HG03280 (cell line): ENCODE data around the gene MRPL53.

Experiments used
- ATAC-seq: cut with Tn5 transposase; IDR thresholded peaks from one replicate; pipeline ENCODE4 v1.9.1; 2021; ENCODE audit warnings: mild to moderate bottlenecking, moderate library complexity; ENCODE audit not compliant: unreplicated experiment

Gene MRPL53

DNA sequence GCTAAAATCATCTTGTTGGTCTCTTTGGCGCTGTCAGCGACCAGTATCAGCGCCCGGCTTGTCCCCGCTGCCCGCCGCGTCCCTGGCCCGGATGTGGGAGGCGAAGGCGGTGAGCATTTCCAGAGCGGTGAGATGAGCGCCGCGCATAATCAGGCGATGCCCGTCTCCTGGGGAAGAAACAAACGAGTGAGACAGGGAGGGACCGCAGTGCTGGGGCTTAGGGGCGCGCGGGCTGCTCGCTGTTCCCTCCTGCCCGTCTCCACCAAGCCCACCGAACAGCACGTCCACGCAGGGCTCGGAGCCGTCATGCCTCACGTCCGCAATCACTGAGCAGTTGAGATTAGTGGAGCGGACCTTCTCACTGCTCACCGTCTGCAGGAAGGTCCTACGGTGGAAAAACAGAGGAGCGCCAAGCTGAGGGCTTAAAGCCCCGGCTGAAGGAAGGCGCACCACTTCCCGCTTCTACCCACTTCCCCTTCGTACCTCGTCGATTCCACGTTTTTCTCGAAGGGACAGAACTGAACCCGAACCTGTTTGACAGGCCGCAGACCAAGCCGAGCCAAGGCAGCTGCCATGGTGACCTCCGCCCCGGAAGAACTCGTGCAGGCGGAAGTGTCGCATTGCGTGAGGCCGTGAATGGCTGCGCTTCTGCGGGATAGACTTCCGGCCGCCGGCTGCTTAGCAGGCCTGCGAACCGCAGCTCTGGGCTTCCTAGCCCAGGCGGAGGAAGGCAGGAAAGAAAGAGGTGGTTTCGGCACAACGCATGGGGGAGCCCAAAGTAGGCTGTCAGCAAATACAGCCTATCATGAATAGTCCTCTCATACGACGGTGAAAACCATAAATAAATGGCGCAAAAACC, at the start of gene MRPL53:
TSS of gene MRPL53 (minus strand) at position 595 of the 859 bp plus-strand sequence. CDS start at position 575, 20 bp downstream.
- peak; percentile 75 for ATAC-seq

DNA sequence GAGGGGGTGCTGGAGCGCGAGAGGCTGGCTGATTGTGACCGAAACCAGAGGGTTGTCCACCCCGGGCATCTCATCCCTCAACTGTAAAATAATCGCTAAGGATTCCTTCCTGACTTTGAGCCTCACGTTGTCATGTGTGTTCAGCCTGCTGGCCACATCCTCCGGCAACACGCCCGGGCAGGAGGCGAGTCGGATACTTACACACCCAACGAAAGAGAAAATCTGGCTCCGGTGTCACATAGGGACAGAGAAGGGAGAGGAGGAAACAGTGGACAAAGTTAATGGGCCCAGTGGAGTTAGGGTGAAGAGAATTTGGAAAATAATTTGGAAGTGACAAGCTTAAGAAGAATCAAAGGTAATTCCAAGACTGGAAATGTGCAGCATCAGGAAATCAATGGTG, 44.2 kb upstream of the MRPL53 start:
- ATAC-seq: no peak

DNA sequence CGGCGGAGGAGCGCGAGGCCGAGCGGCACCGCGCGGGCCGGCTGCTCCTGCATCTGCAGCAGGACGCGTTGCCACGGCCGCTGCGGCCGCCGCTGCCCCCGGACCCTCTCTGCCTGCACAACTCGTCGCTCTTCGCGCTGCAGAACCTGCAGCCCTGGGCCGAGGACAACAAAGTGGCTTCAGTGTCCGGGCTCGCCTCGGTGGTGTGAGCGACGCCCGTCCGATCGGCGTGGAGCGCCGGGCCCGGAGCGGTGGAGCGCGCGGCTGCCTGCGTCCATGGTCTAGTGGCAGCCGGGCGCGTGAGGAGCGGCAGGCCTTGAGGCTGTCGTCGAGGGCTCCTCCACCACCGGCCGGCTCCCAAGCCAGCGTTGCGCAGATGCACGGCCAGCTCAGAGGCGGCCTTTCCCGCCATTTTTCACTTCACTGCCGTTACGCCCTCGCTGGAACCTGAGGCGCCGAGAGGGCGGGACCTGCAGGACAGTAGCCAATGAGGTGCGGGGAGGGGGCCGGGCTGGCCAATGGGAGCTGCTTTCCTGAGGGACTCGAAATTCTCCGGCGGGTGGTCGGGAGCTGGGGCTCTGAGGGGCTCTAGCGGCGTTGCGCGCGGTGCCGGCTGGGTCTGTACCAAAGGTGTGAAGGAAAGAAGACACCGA, 43.6 kb upstream of the MRPL53 start:
- peak; percentile 75 for ATAC-seq

DNA sequence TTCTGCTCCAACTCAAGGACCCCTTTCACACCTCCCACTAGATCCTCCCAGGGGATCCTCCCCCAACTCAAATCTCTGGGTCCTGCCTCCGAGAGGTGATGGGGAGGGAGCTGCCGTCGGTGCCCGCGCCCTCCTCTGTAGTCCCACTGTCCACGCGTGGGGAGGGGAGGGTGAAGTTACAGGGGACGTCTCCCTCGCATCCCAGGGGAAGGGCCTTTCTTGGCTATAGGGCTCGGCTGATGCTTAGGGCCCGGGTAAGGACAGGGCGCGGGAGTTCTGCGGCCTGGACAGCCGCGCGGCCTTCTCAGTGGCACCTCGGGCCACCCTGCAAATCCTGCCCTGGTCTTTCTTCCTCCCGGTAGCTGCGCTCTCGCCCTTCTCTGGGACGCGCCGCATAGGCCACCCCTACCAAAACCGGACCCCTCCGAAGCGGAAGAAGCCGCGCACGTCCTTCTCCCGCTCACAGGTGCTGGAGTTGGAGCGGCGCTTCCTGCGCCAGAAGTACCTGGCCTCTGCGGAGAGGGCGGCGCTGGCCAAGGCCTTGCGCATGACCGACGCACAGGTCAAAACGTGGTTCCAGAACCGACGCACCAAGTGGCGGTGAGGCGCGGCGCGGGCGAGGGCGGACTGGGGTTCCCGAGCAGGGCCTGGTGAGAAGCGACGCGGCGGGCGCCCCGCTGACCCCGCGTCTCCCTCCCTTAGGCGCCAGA, 42.9 kb upstream of the MRPL53 start:
- peak; percentile 19 for ATAC-seq

DNA sequence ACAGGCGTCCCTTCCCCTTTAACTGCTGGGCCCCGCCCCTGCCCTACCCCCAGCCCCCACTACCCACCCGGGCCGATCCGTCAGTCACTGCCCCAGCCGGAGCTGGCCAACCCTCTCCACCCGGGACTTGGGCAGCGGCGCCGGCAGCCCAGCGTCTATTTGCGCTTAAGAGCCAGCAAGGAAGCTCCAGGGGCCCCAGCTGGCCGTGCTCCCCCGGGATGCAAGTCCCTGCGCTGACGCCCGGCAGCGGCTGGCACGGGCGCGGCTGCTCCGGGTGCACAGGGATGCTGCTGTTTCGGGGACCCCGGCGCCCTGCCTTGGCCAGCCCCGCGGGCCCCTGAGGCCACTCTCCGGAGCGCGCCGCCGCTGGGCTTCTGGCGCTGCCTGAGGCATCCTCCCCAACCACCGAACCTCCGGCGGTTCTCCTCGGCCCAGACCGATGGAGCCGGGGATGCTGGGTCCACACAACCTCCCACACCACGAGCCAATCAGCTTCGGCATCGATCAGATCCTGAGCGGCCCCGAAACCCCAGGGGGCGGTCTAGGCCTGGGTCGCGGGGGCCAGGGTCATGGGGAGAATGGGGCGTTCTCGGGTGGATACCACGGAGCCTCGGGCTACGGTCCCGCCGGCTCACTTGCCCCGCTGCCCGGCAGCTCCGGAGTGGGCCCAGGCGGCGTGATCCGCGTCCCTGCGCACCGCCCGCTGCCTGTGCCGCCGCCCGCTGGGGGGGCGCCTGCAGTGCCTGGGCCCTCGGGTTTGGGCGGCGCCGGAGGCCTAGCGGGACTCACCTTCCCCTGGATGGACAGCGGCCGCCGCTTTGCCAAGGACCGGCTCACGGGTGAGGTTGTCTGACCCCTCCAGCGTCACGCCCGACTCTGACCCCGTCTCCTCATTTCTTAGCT, 42.1 kb upstream of the MRPL53 start, which contains the start of gene TLX2:
TSS of gene TLX2 (plus strand) at position 83 of the 903 bp plus-strand sequence. CDS start at position 440, 357 bp downstream.
- ATAC-seq: no peak

DNA sequence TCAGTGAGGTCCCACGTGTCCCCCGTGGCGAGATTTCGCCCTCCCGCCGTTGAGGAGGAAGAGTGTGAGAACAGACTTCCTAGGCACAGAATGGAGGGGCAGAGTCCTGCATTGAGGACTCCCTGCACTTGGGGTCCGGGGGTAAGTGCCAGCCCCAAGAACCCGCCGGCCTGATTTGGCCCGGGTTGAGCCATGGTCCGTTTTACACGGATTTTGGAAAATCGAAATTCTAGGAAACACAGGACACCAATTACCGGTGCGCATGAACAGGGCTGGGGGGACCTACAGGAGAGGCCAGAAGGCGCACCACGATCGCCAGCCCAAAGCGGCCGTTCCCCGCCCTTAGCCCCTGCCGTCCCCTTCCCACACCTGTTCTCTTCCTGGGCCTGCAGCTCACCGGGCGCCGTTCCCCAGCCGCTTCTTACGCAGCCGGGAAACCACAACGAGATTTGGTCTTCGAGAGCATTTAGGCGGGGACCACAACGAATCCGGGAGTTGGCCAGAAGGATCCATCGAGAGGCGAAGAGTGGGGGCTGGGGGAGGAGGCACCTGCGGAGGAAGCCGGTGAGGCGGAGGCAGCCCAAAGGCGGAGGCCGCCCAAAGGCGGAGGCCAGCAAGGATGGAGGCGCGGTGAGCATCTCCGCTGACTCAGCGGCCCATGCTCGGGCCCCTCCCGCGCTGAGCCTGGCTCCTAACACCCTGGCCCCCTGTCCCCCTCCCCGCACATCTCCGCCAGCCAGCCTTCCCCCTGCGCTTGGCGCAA, 41.3 kb upstream of the MRPL53 start:
- no peak for ATAC-seq

DNA sequence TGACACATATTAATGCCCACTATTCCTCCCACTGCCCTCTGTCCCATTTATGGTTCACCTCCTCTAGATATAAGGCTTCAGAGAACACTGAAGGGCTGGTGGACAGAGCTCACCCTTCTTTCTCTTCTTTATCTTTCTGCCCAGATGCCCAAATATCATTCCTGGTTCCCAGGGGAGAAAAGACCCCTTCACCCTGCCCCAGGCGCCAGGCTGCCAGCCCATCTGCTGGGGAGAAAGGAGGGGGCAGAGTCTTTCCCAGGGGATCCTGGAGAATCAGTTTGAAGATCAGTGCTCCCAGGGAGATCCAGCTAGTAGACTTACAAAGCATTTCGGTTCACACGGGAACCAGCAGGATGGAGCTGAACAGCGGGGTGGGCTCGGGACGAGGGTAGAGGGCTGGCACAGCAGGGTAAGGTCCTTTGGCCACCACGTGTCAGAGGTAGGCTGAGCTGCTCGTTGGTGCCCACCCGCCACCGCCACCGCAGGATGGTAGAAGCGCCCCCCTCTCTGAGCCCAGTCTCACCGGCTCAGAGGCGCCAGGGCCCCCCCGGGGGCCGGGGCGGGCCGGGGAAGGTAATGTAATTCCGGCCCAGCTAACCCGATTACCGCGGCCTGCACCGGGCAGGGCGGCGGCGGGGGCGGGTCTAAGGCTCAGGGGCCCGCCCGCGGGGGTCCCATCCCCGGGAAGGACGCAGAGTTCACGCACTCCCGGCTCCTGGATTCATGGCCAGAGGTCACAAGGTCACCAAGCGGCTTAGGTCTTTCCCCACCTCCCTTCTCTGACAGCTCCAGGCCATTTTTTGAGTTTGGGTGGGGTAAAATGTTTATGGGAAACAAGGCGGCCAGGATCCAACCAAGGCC, 40.5 kb upstream of the MRPL53 start:
- no peak for ATAC-seq

DNA sequence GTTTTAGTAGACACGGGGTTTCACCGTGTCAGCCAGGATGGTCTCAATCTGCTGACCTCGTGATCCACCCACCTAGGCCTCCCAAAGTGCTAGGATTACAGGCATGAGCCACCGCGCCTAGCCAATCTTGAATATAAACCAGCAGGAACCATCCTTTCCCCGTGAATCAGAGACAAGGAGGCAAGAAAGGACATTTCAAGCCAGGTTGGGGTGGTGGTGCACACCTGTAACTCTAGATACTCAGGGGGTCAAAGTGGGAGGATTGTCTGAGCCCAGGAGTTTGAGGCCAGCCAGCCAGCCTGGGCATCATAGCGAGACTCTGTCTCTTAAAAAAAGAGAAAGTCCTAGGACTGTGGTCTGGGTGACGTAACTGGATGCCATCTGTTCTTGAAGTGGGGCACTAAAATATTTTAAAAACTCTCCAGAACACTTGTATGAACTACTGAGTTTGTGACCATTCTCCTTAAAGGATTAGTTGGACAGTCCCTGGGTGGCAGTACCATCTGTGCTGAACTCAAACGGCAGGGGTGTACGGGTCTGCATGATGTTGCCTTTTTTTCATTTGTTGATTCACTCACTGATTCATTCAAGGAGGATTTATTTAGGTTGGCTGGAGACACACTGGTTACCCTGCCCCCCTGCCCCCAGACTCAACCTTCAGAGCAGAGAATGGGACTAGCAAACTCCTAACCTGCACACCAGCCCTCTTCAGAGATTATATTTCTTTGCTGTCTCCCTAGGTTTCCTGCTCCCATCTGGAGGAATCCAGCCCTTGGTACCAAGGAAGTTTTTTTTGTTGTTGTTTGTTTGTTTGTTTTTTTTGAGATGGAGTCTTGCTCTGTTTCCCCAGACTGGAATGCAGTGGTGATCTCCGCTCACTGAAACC, 38.9 kb upstream of the MRPL53 start:
- no peak for ATAC-seq

DNA sequence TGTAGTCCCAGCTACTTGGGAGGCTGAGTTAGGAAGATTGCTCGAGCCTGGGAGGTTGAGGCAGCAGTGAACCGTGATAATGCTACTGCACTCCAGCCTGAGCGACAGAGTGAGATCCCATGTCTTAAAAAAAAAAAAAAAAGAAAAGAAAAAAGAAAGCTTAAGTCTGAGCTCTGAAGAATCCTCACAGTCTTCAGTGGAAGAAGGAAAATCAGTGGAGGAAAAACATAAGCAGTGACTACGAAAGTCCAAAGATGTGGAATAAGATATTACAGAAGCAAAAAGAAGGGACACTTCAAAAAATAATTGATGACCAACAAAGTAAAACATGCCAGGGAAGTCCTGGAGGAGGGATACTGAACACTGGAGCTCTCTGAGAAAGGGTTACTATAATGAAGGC, 37.8 kb upstream of the MRPL53 start:
- ATAC-seq: no peak

DNA sequence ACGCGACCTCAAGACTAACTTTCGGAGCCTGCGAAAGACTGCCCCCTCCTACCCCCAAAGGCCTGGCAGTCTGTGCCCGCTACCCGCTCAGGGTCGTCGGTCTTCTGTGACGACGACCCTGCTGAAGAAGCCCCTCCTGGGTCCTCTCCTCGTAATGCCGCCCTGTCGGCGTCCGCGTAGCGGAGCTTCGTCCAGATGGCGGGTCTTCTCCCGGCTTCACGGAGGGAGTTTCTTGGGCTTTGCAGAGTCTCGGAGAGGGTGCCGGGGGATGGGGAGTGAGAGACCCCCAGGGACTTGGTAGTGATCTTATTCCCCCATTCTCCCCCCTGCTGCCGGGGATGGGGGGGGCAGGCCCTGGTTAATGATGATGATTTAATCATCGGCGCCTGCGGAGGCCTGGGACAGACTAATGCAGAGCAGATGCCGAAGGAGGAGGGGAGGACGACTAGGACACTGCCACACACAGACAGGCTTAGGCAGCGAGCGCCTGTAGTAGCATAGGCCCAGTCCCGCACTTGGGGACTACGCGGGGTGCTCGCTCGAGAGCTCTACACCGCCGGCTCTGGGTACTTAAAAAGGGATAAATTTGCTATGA, 35.5 kb upstream of the MRPL53 start:
- ATAC-seq: peak; percentile 19

DNA sequence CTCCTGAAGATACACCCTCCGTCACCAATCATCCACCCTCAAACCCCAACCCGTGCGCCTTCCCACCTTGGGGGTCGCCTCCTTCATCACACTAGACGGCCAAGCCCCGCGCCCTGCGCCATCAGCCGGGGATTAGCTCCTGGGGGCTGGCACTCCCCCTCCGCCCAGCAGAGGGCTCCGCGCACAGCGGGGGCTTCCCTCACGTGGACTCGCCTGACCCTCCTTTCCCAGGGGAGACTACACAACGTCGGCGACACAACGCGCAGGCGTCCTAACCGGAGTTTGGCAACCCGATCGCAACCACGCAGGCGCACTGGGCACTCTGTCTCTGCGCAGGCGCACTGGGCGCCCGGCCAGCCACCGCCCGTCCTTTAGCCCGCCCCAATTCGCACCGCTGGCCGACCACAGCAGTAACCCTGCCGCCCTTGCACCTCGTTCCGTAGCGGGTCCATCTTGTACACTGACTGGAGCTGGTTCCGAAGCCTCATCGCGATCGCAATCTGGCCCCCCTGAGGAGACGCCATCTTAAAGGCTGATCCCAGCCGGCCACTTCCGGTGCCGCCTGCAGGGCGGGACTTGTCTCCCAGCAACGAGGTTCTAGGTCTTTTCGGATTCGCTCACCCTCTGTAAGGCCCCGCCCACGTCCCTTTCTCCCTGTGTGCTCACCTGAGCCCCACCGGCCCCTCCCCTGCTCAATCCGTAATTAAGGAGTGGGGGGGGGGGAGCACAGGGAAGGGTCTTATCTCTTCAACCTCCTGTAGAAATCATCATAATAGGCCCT, 34.9 kb upstream of the MRPL53 start, which contains the start of gene PCGF1:
TSS of gene PCGF1 (minus strand) at position 551 of the 781 bp plus-strand sequence. CDS start at position 524, 27 bp downstream.
- ATAC-seq: peak; percentile 88

DNA sequence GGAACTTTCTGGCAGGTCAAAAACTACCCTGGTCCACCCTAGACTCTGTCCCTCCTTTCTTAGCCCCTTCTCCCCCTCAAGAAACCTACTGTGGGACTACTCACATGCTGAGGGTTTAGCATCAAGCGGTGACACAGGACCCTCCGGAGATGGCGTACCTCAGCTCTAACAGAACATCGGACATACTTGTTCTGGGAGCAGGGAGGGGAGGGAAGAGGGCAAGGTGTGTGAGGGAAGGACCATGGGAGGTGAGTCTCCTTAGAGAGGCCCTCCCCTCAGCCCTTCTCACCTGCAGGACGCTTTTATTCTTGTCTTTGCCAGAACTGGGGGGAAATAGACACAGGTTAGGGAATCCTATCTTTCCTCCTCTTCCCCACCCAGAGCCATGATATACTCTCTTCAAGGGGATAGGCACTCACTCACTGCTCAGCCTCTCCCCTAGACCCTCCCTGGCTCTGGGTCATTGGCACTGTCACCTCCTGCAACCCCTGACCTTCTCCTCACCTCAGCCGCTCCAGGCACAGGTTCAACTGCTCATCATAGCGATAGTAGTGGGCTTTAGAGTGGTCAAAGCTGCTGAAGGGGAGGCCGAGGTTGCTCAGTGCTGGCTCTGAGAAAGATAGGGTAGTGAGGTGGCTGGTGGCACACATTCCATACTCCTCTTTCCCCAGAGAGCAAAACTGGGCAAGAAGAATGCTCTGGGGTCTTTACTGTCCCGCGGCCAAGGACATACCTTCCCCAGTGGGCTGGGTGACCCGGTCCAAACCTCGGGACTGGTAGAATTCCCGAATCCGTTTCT, 33.2 kb upstream of the MRPL53 start:
- ATAC-seq: no peak

DNA sequence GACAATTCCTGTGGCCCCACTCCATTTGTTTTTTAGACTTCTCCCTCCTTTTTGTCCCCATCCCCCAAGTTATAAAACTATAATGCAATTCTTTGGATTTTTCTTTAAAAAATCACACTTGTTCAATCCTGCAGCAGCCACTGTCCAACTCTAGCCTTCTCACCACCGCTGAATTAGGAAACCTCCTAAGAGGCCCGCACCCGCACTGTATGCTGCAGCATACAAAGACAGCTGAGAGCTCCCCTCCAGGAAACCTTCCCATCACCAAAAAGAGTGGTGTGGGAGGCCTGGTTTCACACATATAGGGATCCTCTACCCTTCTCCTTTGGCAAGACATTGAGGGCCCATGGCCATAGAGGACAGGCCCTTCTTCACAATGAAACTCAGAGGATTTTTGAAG, 32.1 kb upstream of the MRPL53 start:
- ATAC-seq: no peak

DNA sequence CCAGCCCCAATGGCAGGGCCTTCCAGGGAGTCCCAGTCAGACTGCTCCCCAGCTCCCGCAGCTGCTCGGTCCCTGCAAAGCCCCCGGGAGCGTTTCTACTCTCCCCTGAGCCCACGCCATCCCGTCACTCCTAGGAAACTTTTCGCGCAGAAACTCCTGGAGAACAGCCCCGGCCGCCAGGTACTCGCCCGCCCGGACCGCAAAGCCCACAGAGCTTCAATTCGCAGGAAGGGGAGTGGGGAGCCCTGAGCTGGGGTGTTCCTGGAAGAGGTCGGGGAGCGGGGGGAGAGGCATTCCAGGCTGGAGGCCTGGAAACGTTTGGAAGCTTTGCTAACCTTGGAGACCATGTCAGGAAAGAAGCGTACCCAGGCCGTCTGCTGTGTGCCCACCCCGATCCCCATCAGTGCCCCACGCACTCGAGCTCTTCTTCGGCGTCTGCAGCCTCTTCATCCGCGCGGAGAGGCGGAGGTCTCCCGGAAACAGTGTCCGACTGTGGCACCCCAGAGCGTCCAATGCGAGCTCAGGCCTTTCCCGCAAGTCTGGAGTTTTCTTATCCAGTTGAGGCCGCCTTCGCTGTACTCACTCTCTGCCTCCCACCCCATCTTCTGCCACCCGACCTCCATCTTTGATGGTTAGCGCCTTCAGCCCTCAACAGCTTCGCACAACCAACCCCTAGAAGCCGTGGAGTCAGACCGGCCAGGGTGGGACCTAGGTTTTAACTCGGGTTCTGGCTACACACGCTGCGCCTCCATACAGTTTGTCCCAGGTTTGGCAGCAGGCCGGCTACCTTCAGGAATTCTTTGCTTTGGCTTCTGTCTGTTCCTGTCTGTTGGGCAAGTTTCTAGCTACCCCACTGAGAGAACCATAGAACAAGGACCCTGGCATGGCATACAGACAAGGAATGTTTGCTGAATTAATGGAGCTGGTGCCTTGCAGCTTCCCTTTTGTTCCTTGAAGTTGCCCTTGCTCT, 31.3 kb upstream of the MRPL53 start:
- no peak for ATAC-seq
